ENCODE results near the gene IL1RL1.

DNA sequence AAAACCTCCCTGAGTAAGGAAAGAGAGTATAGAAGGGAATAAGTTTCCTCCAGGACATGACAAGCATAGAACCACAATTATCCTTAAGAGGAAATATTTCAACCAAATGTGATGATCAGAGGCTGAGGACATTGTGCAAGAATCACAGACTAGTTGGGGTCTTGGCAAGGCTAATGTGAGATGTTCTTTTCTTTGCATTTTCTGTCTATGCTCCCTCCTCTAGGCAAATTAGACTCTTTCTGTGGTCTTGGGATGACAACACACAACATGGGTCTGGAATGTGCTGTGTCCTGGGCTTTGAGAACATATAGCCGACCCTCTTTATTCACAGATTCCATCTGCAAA lies 32.0 kb upstream of the IL1RL1 start:
- TF ChIP-seq, protein P1, sequence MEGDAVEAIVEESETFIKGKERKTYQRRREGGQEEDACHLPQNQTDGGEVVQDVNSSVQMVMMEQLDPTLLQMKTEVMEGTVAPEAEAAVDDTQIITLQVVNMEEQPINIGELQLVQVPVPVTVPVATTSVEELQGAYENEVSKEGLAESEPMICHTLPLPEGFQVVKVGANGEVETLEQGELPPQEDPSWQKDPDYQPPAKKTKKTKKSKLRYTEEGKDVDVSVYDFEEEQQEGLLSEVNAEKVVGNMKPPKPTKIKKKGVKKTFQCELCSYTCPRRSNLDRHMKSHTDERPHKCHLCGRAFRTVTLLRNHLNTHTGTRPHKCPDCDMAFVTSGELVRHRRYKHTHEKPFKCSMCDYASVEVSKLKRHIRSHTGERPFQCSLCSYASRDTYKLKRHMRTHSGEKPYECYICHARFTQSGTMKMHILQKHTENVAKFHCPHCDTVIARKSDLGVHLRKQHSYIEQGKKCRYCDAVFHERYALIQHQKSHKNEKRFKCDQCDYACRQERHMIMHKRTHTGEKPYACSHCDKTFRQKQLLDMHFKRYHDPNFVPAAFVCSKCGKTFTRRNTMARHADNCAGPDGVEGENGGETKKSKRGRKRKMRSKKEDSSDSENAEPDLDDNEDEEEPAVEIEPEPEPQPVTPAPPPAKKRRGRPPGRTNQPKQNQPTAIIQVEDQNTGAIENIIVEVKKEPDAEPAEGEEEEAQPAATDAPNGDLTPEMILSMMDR (conservative IDR thresholded peaks at IDR 0.05; ENCODE audit: low read length): no peak
- TF ChIP-seq EZH2phosphoT487 (IDR thresholded peaks at IDR 0.05; ENCODE audit: borderline replicate concordance): no peak

Data from Loucy (cell line).